ENCODE data around the gene ANKRD62.

ANKRD62 gene

GRCh38 chr18:12048010-12048826 is 45.4 kb upstream of the ANKRD62 start:
- Histone ChIP-seq H3K4me1 (ENCODE audit: low read length) (peaks cover 50% of the 10 kb centered on the region), H3K9ac (ENCODE audit: low read length) (no peak overlapping the region), H3K36me3 (replicated peaks; ENCODE audit: low read depth, low read length) (no peaks in the 10 kb centered on the region), H3K9me3 (ENCODE audit: insufficient read depth, low read length) (no peaks in the 10 kb centered on the region), H3K4me2 (ENCODE audit: low read length) (0 out of 2 replicates have a peak overlapping the region, but pooled peaks have one; percentile 90), H2AFZ (ENCODE audit: low read depth, low read length) (no peak overlapping the region), H3K27ac (ENCODE audit: low read length) (no peak overlapping the region), H3K4me3 (ENCODE audit: low read length) (no peak overlapping the region), H3K27me3 (ENCODE audit: low read depth, low read length) (peaks cover 36% of the 10 kb centered on the region), H3K79me2 (ENCODE audit: low read length) (no peaks in the 10 kb centered on the region), H4K20me1 (ENCODE audit: insufficient read depth, low read length) (peaks cover 3% of the 10 kb centered on the region)
- TF ChIP-seq CTCF (IDR thresholded peaks at IDR 0.05; ENCODE audit: low read depth, low read length) (no peak), EZH2phosphoT487 (IDR thresholded peaks at IDR 0.05; ENCODE audit: low read depth) (no peak)

- Histone ChIP-seq H3K79me2 (ENCODE audit: low read length) (no peaks in the 10 kb centered on the region), H3K9ac (ENCODE audit: low read length) (no peak overlapping the region), H2AFZ (ENCODE audit: low read depth, low read length) (no peak overlapping the region), H3K4me2 (ENCODE audit: low read length) (peak overlapping the region; percentile 90; the same call in 1 of the 2 replicates), H4K20me1 (ENCODE audit: insufficient read depth, low read length) (peaks cover 3% of the 10 kb centered on the region), H3K27ac (ENCODE audit: low read length) (no peak overlapping the region), H3K4me3 (ENCODE audit: low read length) (no peak overlapping the region), H3K9me3 (ENCODE audit: insufficient read depth, low read length) (no peaks in the 10 kb centered on the region), H3K27me3 (ENCODE audit: low read depth, low read length) (peaks cover 31% of the 10 kb centered on the region), H3K4me1 (ENCODE audit: low read length) (peaks cover 55% of the 10 kb centered on the region), H3K36me3 (replicated peaks; ENCODE audit: low read depth, low read length) (no peaks in the 10 kb centered on the region)
- TF ChIP-seq CTCF (IDR thresholded peaks at IDR 0.05; ENCODE audit: low read depth, low read length), result no peak
- no peak for TF ChIP-seq EZH2phosphoT487 (IDR thresholded peaks at IDR 0.05; ENCODE audit: low read depth)
These were observed 44.8 kb upstream of the ANKRD62 start for GRCh38 chr18:12048827-12049175.

GRCh38 chr18:12049978-12050811 is 43.4 kb upstream of the ANKRD62 start:
- Histone ChIP-seq H3K9ac (ENCODE audit: low read length) (no peak overlapping the region), H3K4me1 (ENCODE audit: low read length) (peaks cover 62% of the 10 kb centered on the region), H3K9me3 (ENCODE audit: insufficient read depth, low read length) (no peaks in the 10 kb centered on the region), H3K27ac (ENCODE audit: low read length) (peak overlapping the region; percentile 62), H3K27me3 (ENCODE audit: low read depth, low read length) (peaks cover 23% of the 10 kb centered on the region), H2AFZ (ENCODE audit: low read depth, low read length) (no peak overlapping the region), H3K4me2 (ENCODE audit: low read length) (peak overlapping the region; percentile 90), H4K20me1 (ENCODE audit: insufficient read depth, low read length) (peaks cover 3% of the 10 kb centered on the region), H3K36me3 (replicated peaks; ENCODE audit: low read depth, low read length) (no peaks in the 10 kb centered on the region), H3K4me3 (ENCODE audit: low read length) (peak overlapping the region; percentile 70), H3K79me2 (ENCODE audit: low read length) (no peaks in the 10 kb centered on the region)
- TF ChIP-seq CTCF (IDR thresholded peaks at IDR 0.05; ENCODE audit: low read depth, low read length) (no peak), EZH2phosphoT487 (IDR thresholded peaks at IDR 0.05; ENCODE audit: low read depth) (no peak)

GRCh38 chr18:12052866-12053265 is 40.8 kb upstream of the ANKRD62 start:
- peak overlapping the region; percentile 64 for H3K4me2 ChIP-seq (ENCODE audit: low read length)
- no peaks in the 10 kb centered on the region for H3K36me3 ChIP-seq (replicated peaks; ENCODE audit: low read depth, low read length)
- no peaks in the 10 kb centered on the region for H3K9me3 ChIP-seq (ENCODE audit: insufficient read depth, low read length)
- H2AFZ ChIP-seq (ENCODE audit: low read depth, low read length), result no peak overlapping the region
- no peak for TF ChIP-seq CTCF (IDR thresholded peaks at IDR 0.05; ENCODE audit: low read depth, low read length)
- no peak for TF ChIP-seq EZH2phosphoT487 (IDR thresholded peaks at IDR 0.05; ENCODE audit: low read depth)
- H4K20me1 ChIP-seq (ENCODE audit: insufficient read depth, low read length), result peaks cover 3% of the 10 kb centered on the region
- peaks cover 62% of the 10 kb centered on the region for H3K4me1 ChIP-seq (ENCODE audit: low read length)
- H3K27me3 ChIP-seq (ENCODE audit: low read depth, low read length), result peaks cover 16% of the 10 kb centered on the region; the same call in 1 of the 2 replicates
- 0 out of 2 replicates have a peak overlapping the region, but pooled peaks have one; percentile 8 for H3K9ac ChIP-seq (ENCODE audit: low read length)
- H3K27ac ChIP-seq (ENCODE audit: low read length), result peak overlapping the region; percentile 26
- H3K79me2 ChIP-seq (ENCODE audit: low read length), result no peaks in the 10 kb centered on the region
- H3K4me3 ChIP-seq (ENCODE audit: low read length), result peak overlapping the region; percentile 14; the same call in 1 of the 2 replicates

Data from OCI-LY3 (cell line).